H9 (cell line): Measurements from ENCODE around the gene DNER. TPM values are rescaled to one million over a fixed set of nuclear protein-coding genes. Genes with fewer than 3 reads are reported as not detected.

Experiments used
- DNase-seq: peaks from one replicate; pipeline ENCODE4 v3.0.0-alpha.2; 2017
- H2AFZ ChIP-seq: one replicate; pipeline ENCODE4 v1.6.1; 2013; ENCODE audit warnings: mild to moderate bottlenecking, low read length, control low read depth, moderate library complexity
- H2AK5ac ChIP-seq: 2 replicates; pipeline ENCODE4 v1.6.1; 2013; ENCODE audit warnings: low read length, control low read depth, mixed read lengths; ENCODE audit not compliant: insufficient read length
- H2BK120ac ChIP-seq: one replicate; pipeline ENCODE4 v1.6.1; 2013; ENCODE audit warnings: low read depth, mild to moderate bottlenecking, low read length, control low read depth, inconsistent platforms; ENCODE audit not compliant: poor library complexity, severe bottlenecking
- H2BK12ac ChIP-seq: 2 replicates; pipeline ENCODE4 v1.6.1; 2013; ENCODE audit warnings: low read length, control low read depth, mixed read lengths, low read depth; ENCODE audit not compliant: insufficient read length
- H2BK15ac ChIP-seq: 2 replicates; pipeline ENCODE4 v1.6.1; 2013; ENCODE audit warnings: low read depth, low read length, control low read depth
- H2BK20ac ChIP-seq: one replicate; pipeline ENCODE4 v1.6.1; 2013; ENCODE audit warnings: low read depth, mild to moderate bottlenecking, low read length, control low read depth, inconsistent platforms; ENCODE audit not compliant: poor library complexity, severe bottlenecking
- H2BK5ac ChIP-seq: 2 replicates; pipeline ENCODE4 v1.6.1; 2013; ENCODE audit warnings: low read length, control low read depth, mixed read lengths; ENCODE audit not compliant: insufficient read length
- H3K14ac ChIP-seq: 2 replicates; pipeline ENCODE4 v1.6.1; 2013; ENCODE audit warnings: low read length, control low read depth; ENCODE audit not compliant: insufficient read depth
- H3K18ac ChIP-seq: 2 replicates; pipeline ENCODE4 v1.6.1; 2013; ENCODE audit warnings: low read depth, mild to moderate bottlenecking, mixed read lengths, low read length, control low read depth; ENCODE audit not compliant: insufficient read length
- H3K23ac ChIP-seq: 2 replicates; pipeline ENCODE4 v1.6.1; 2013; ENCODE audit warnings: low read length, control low read depth, mixed read lengths, low read depth; ENCODE audit not compliant: insufficient read length
- H3K23me2 ChIP-seq: 2 replicates; pipeline ENCODE4 v1.6.1; 2013; ENCODE audit warnings: low read depth, mild to moderate bottlenecking, mixed read lengths, low read length, control low read depth; ENCODE audit not compliant: insufficient read length, poor library complexity, severe bottlenecking
- H3K27ac ChIP-seq: 2 replicates; pipeline ENCODE4 v1.5.1; 2013; ENCODE audit warnings: low read length, control low read depth, mixed read lengths, low read depth; ENCODE audit not compliant: insufficient read length
- H3K27me3 ChIP-seq: 2 replicates; pipeline ENCODE4 v1.6.1; 2013; ENCODE audit warnings: low read length, control low read depth, inconsistent platforms; ENCODE audit not compliant: insufficient read depth
- H3K4ac ChIP-seq: 2 replicates; pipeline ENCODE4 v1.6.1; 2013; ENCODE audit warnings: low read depth, mild to moderate bottlenecking, control low read depth, inconsistent platforms, low read length, moderate library complexity
- H3K4me1 ChIP-seq: 2 replicates; pipeline ENCODE4 v1.6.1; 2013; ENCODE audit warnings: low read length, control low read depth, inconsistent platforms; ENCODE audit not compliant: insufficient read depth
- H3K4me2 ChIP-seq: 2 replicates; pipeline ENCODE4 v1.6.1; 2013; ENCODE audit warnings: low read length, control low read depth, mixed read lengths; ENCODE audit not compliant: insufficient read length, insufficient read depth
- H3K56ac ChIP-seq: 2 replicates; pipeline ENCODE4 v1.6.1; 2013; ENCODE audit warnings: low read depth, mild to moderate bottlenecking, mixed read lengths, low read length, control low read depth; ENCODE audit not compliant: insufficient read length
- H3K79me1 ChIP-seq: 2 replicates; pipeline ENCODE4 v1.6.1; 2013; ENCODE audit warnings: low read depth, mild to moderate bottlenecking, moderate library complexity, low read length, control low read depth, inconsistent platforms; ENCODE audit not compliant: insufficient read depth, poor library complexity, severe bottlenecking
- H3K79me2 ChIP-seq: 2 replicates; pipeline ENCODE4 v1.6.1; 2013; ENCODE audit warnings: low read length, control low read depth, inconsistent platforms; ENCODE audit not compliant: insufficient read depth
- H3K9ac ChIP-seq: 2 replicates; pipeline ENCODE4 v1.6.1; 2013; ENCODE audit warnings: low read length, control low read depth, mixed read lengths; ENCODE audit not compliant: insufficient read length; ENCODE audit errors: extremely low read depth
- H3K9me3 ChIP-seq: one replicate; pipeline ENCODE4 v1.6.1; 2013; ENCODE audit warnings: low read depth, low read length, inconsistent platforms; ENCODE audit not compliant: control insufficient read depth
- H3T11ph ChIP-seq: one replicate; pipeline ENCODE4 v1.6.1; 2013; ENCODE audit warnings: mild to moderate bottlenecking, low read length, control low read depth, inconsistent platforms
- H4K20me1 ChIP-seq: one replicate; pipeline ENCODE4 v1.6.1; 2013; ENCODE audit not compliant: control insufficient read depth, insufficient read length, insufficient read depth
- H4K5ac ChIP-seq: 2 replicates; pipeline ENCODE4 v1.6.1; 2013; ENCODE audit warnings: low read depth, mild to moderate bottlenecking, mixed read lengths, low read length, control low read depth; ENCODE audit not compliant: insufficient read length
- H4K8ac ChIP-seq: replicated peaks from 2 replicates; pipeline ENCODE4 v1.6.1; 2013; ENCODE audit warnings: low read length, control low read depth, mixed read lengths, low read depth; ENCODE audit not compliant: insufficient read length
- H4K91ac ChIP-seq: 2 replicates; pipeline ENCODE4 v1.6.1; 2013; ENCODE audit warnings: low read depth, mild to moderate bottlenecking, moderate library complexity, mixed read lengths, low read length, control low read depth; ENCODE audit not compliant: insufficient read length
- H3K27ac Mint-ChIP-seq, 3 experiments: 2 replicates in 2 of 3; 3 replicates in 1 of 3; pipeline ENCODE4 v1.8.0; 2020 to 2021; ENCODE audit warnings: mixed read lengths in 3 of 3, mild to moderate bottlenecking in 1 of 3, moderate library complexity in 1 of 3
- H3K27me3 Mint-ChIP-seq: 2 replicates; pipeline ENCODE4 v1.8.0; 2021; ENCODE audit warnings: low read depth, mild to moderate bottlenecking, moderate library complexity, mixed read lengths
- H3K36me3 Mint-ChIP-seq, 3 experiments: 2 replicates in 2 of 3; 3 replicates in 1 of 3; pipeline ENCODE4 v1.8.0; 2020 to 2021; ENCODE audit warnings: low read depth in 3 of 3, mixed read lengths in 3 of 3; ENCODE audit not compliant: insufficient read depth in 1 of 3
- H3K4me1 Mint-ChIP-seq, 2 experiments: 2 replicates each; pipeline ENCODE4 v1.8.0; 2020; ENCODE audit warnings: mixed read lengths in 2 of 2
- H3K4me3 Mint-ChIP-seq, 2 experiments: 2 replicates in 1 of 2; 3 replicates in 1 of 2; pipeline ENCODE4 v1.8.0; 2020 to 2021; ENCODE audit warnings: mild to moderate bottlenecking in 2 of 2, mixed read lengths in 2 of 2, moderate library complexity in 1 of 2
- H3K9me3 Mint-ChIP-seq, 2 experiments: 2 replicates in 1 of 2; 3 replicates in 1 of 2; pipeline ENCODE4 v1.8.0; 2020; ENCODE audit warnings: mild to moderate bottlenecking in 2 of 2, mixed read lengths in 2 of 2, moderate library complexity in 1 of 2
- CTCF ChIP-seq: fragments of 200-600 bp; sonication (generic); conservative IDR thresholded peaks from 3 replicates; pipeline ENCODE4 v1.8.0; 2021; ENCODE audit warnings: antibody characterized with exemption, mild to moderate bottlenecking
- WGBS: extraction: QIAGEN DNeasy Blood & Tissue Kit; methylation state at CpG from one replicate; pipeline ENCODE4 v1.1.7; 2013; ENCODE audit warnings: missing lambda C conversion rate, low lambda C conversion rate, mixed read lengths; ENCODE audit not compliant: insufficient read length; ENCODE audit errors: extremely low coverage; 5-methylcytosine and 5-hydroxymethylcytosine counted together
- total RNA-seq: library from RNA; stranded (reverse); gene quantifications from 2 replicates; pipeline ENCODE4 v1.2.1, GENCODE V29; 2021

DNER gene
- total RNA-seq, 1 experiment from 2014 or later: 1.0 TPM

DNA sequence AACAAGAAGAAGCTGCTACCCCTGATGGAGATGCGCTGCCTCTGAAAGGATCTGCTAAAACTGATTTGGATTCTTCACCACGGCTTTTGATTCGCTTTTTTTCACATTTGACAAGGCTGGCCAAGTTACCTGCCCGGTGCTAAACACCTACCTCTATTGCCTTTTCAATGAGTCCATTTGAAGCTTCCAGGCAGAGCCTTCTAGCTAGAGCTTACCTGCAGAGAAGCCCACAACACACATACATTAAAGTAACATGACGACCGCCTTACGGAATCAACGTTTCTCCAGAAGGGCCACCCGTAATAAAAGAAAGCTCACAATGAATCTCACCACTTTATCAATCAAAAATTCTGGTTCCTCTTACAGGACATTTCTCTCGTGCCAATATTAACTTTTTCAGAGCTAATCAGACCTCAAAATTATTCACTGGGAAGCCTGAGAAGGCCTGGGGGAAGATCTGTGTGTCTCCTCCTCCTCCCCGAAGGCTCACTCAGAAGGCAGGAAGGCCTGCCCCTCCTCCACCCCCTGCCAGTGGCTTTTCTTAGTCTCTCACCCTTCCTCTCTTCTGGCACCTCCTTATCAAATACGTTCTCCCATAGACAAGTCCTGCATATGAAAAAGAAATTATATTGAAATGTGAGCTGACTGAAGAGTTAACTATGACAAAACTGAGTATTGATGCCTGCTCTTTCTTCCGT, 171.0 kb downstream of the DNER start:
- no peak overlapping the region for H3K56ac ChIP-seq
- H3K4ac ChIP-seq: no peak overlapping the region
- no peak overlapping the region for H3K9ac ChIP-seq
- H3K4me2 ChIP-seq: no peak overlapping the region
- Mint-ChIP-seq H3K27ac (no peak overlapping the region), H3K4me1 (peaks cover 8% of the 10 kb centered on the region in 2 experiments), H3K9me3 (no peaks in the 10 kb centered on the region), H3K4me3 (no peak overlapping the region), H3K27me3 (no peaks in the 10 kb centered on the region; the same call in 1 of the 2 replicates), H3K36me3 (no peaks in the 10 kb centered on the region)
- H3K27ac ChIP-seq: no peak overlapping the region
- no peaks in the 10 kb centered on the region for H4K20me1 ChIP-seq
- H3K18ac ChIP-seq: no peak overlapping the region
- H3K9me3 ChIP-seq: no peaks in the 10 kb centered on the region
- no peak overlapping the region for H4K8ac ChIP-seq
- H2BK12ac ChIP-seq: no peak overlapping the region
- H2BK15ac ChIP-seq: no peak overlapping the region
- H3K79me2 ChIP-seq: no peaks in the 10 kb centered on the region
- no peaks in the 10 kb centered on the region; the same call in 1 of the 2 replicates for H3K4me1 ChIP-seq
- H3T11ph ChIP-seq: no peak overlapping the region
- no peaks in the 10 kb centered on the region for H3K27me3 ChIP-seq
- no peak overlapping the region for H2BK20ac ChIP-seq
- H4K5ac ChIP-seq: no peak overlapping the region
- H2AFZ ChIP-seq: no peak overlapping the region
- H3K79me1 ChIP-seq: no peaks in the 10 kb centered on the region
- no peaks in the 10 kb centered on the region for H3K23me2 ChIP-seq
- no peak overlapping the region for H4K91ac ChIP-seq
- no CpG with 5 or more reads among the region's 13 CpGs for WGBS
- no peak overlapping the region for H3K23ac ChIP-seq
- no peak overlapping the region for H2AK5ac ChIP-seq
- no peak overlapping the region for H3K14ac ChIP-seq
- no peak for TF ChIP-seq CTCF
- no peak overlapping the region for H2BK5ac ChIP-seq
- DNase-seq: no peak
- H2BK120ac ChIP-seq: no peak overlapping the region
